ENCODE results near the gene HES3.
"Not testable (repeated sequence)": the region's sequence is repeated elsewhere in the genome, so short reads cannot be mapped to it uniquely, and the experiment has no call there.

The HES3 gene

GRCh38 chr1:6211731-6212130 is 32.2 kb upstream of the HES3 start:
- Histone ChIP-seq H3K27me3 (ENCODE audit: control insufficient read depth in 1 of 2, insufficient read depth in 1 of 2, low read length in 2 of 2) (peaks cover 0 to 16% of the 10 kb centered on the region in 2 experiments), H3K4me3 (ENCODE audit: insufficient read depth in 1 of 2, low read depth in 1 of 2, low read length in 2 of 2) (no peak overlapping the region), H3K27ac (ENCODE audit: low read length, poor library complexity, severe bottlenecking) (no peak overlapping the region), H4K8ac (ENCODE audit: low read length) (no peak overlapping the region), H2BK12ac (ENCODE audit: low read length in 2 of 2) (no peak overlapping the region), H3K14ac (ENCODE audit: low read length in 2 of 2) (no peak overlapping the region), H3K36me3 (ENCODE audit: control insufficient read depth in 1 of 2, insufficient read depth in 2 of 2, low read depth in 1 of 2, low read length in 2 of 2) (peaks cover 0 to 19% of the 10 kb centered on the region in 2 experiments), H3K23ac (ENCODE audit: low read length in 2 of 2) (no peak overlapping the region), H3K18ac (ENCODE audit: low read depth in 1 of 2, low read length in 2 of 2) (no peak overlapping the region), H2BK5ac (ENCODE audit: low read depth, low read length, poor library complexity, severe bottlenecking) (no peak overlapping the region), H2BK120ac (ENCODE audit: low read depth, low read length) (no peak overlapping the region), H2AK5ac (ENCODE audit: low read length, severe bottlenecking) (no peak overlapping the region), H2BK15ac (ENCODE audit: low read depth, poor library complexity, severe bottlenecking) (no peak overlapping the region), H3K9me3 (ENCODE audit: control insufficient read depth, low read length) (no peaks in the 10 kb centered on the region), H3K4me2 (ENCODE audit: low read length, poor library complexity, severe bottlenecking) (no peak overlapping the region), H4K91ac (ENCODE audit: low read length) (no peak overlapping the region), H3K9ac (ENCODE audit: low read length) (no peak overlapping the region), H3K4me1 (ENCODE audit: control insufficient read depth, insufficient read depth, low read depth, low read length) (peaks cover 18% of the 10 kb centered on the region), H3K79me1 (replicated peaks; ENCODE audit: low read length, poor library complexity, severe bottlenecking) (no peaks in the 10 kb centered on the region), H3K4ac (ENCODE audit: low read depth in 1 of 2, low read length in 2 of 2) (no peak overlapping the region), H2AFZ (ENCODE audit: low read depth, low read length) (no peak overlapping the region)
- WGBS, result 86% methylated on average over 15 of the region's 16 CpGs
- DNase-seq, result no peak

DNA sequence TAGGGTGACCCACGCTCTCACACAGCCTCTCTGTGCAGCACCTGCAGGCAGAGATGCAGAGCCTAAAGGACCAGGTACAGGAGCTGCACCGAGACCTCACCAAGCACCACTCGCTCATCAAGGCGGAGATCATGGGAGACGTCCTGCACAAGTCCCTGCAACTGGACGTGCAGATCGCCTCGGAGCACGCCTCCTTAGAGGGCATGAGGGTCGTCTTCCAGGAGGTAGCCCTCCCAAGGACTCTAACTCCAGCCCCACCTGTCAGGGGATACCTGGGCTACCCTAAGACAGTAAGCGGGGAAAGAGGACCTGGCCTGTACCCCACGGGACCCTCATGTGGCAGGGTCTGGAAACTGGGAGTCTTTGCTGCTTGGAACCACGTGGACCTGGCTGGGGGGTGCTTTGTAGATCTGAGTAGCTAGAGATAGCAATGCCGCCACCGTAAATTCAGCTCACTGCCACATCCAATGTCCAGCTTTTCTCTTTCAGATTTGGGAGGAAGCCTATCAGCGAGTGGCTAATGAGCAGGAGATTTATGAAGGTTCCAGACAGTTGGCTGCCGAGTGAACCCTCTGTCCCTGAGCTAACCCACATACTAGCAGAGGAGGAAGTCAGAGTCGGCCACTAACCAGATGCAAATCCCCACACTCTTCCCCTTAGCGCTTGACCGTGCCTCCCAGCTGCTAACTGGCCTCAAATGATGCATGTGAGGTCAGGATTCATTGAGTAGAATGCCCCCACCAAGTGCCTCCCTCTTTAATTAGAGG is 31.6 kb upstream of the HES3 start:
- no peak overlapping the region for H2BK120ac ChIP-seq (ENCODE audit: low read depth, low read length)
- H4K8ac ChIP-seq (ENCODE audit: low read length), result no peak overlapping the region
- H2BK5ac ChIP-seq (ENCODE audit: low read depth, low read length, poor library complexity, severe bottlenecking), result no peak overlapping the region
- H3K4ac ChIP-seq (ENCODE audit: low read depth in 1 of 2, low read length in 2 of 2), result no peak overlapping the region
- H3K4me1 ChIP-seq (ENCODE audit: control insufficient read depth, insufficient read depth, low read depth, low read length), result peaks cover 14% of the 10 kb centered on the region
- H3K79me1 ChIP-seq (replicated peaks; ENCODE audit: low read length, poor library complexity, severe bottlenecking), result no peaks in the 10 kb centered on the region
- no peak for DNase-seq
- H2BK12ac ChIP-seq (ENCODE audit: low read length in 2 of 2), result no peak overlapping the region
- no peak overlapping the region for H2AFZ ChIP-seq (ENCODE audit: low read depth, low read length)
- H3K14ac ChIP-seq (ENCODE audit: low read length in 2 of 2), result no peak overlapping the region
- H2BK15ac ChIP-seq (ENCODE audit: low read depth, poor library complexity, severe bottlenecking), result no peak overlapping the region
- H2AK5ac ChIP-seq (ENCODE audit: low read length, severe bottlenecking), result no peak overlapping the region
- H3K23ac ChIP-seq (ENCODE audit: low read length in 2 of 2), result no peak overlapping the region
- H3K9ac ChIP-seq (ENCODE audit: low read length), result no peak overlapping the region
- H3K27me3 ChIP-seq (ENCODE audit: control insufficient read depth in 1 of 2, insufficient read depth in 1 of 2, low read length in 2 of 2), result peaks cover 0 to 10% of the 10 kb centered on the region in 2 experiments
- H3K18ac ChIP-seq (ENCODE audit: low read depth in 1 of 2, low read length in 2 of 2), result no peak overlapping the region
- no peak overlapping the region for H3K4me3 ChIP-seq (ENCODE audit: insufficient read depth in 1 of 2, low read depth in 1 of 2, low read length in 2 of 2)
- WGBS, result 86% methylated on average over 17 of the region's 20 CpGs
- H3K36me3 ChIP-seq (ENCODE audit: control insufficient read depth in 1 of 2, insufficient read depth in 2 of 2, low read depth in 1 of 2, low read length in 2 of 2), result peaks cover 0 to 16% of the 10 kb centered on the region in 2 experiments
- H3K9me3 ChIP-seq (ENCODE audit: control insufficient read depth, low read length), result no peaks in the 10 kb centered on the region
- no peak overlapping the region for H3K27ac ChIP-seq (ENCODE audit: low read length, poor library complexity, severe bottlenecking)
- no peak overlapping the region for H4K91ac ChIP-seq (ENCODE audit: low read length)
- no peak overlapping the region for H3K4me2 ChIP-seq (ENCODE audit: low read length, poor library complexity, severe bottlenecking)

GRCh38 chr1:6218375-6219164 is 25.4 kb upstream of the HES3 start:
- no peak overlapping the region for H3K27ac ChIP-seq (ENCODE audit: low read length, poor library complexity, severe bottlenecking)
- no peak overlapping the region for H2BK120ac ChIP-seq (ENCODE audit: low read depth, low read length)
- peaks cover 3% of the 10 kb centered on the region for H3K79me1 ChIP-seq (replicated peaks; ENCODE audit: low read length, poor library complexity, severe bottlenecking)
- no peak overlapping the region for H4K91ac ChIP-seq (ENCODE audit: low read length)
- 91% methylated on average over 16 of the region's 16 CpGs for WGBS
- no peak overlapping the region for H3K14ac ChIP-seq (ENCODE audit: low read length in 2 of 2)
- H3K9me3 ChIP-seq (ENCODE audit: control insufficient read depth, low read length), result no peaks in the 10 kb centered on the region
- H2BK5ac ChIP-seq (ENCODE audit: low read depth, low read length, poor library complexity, severe bottlenecking), result no peak overlapping the region
- H2BK12ac ChIP-seq (ENCODE audit: low read length in 2 of 2), result no peak overlapping the region
- no peak overlapping the region for H4K8ac ChIP-seq (ENCODE audit: low read length)
- no peak overlapping the region for H2AFZ ChIP-seq (ENCODE audit: low read depth, low read length)
- no peak overlapping the region for H2AK5ac ChIP-seq (ENCODE audit: low read length, severe bottlenecking)
- no peak overlapping the region for H3K23ac ChIP-seq (ENCODE audit: low read length in 2 of 2)
- no peak overlapping the region for H3K4ac ChIP-seq (ENCODE audit: low read depth in 1 of 2, low read length in 2 of 2)
- DNase-seq, result no peak
- no peak overlapping the region for H3K4me2 ChIP-seq (ENCODE audit: low read length, poor library complexity, severe bottlenecking)
- peaks cover 11% of the 10 kb centered on the region for H3K4me1 ChIP-seq (ENCODE audit: control insufficient read depth, insufficient read depth, low read depth, low read length)
- no peak overlapping the region for H3K18ac ChIP-seq (ENCODE audit: low read depth in 1 of 2, low read length in 2 of 2)
- no peak overlapping the region for H3K9ac ChIP-seq (ENCODE audit: low read length)
- no peak overlapping the region for H3K4me3 ChIP-seq (ENCODE audit: insufficient read depth in 1 of 2, low read depth in 1 of 2, low read length in 2 of 2)
- no peak overlapping the region for H2BK15ac ChIP-seq (ENCODE audit: low read depth, poor library complexity, severe bottlenecking)
- H3K36me3 ChIP-seq (ENCODE audit: control insufficient read depth in 1 of 2, insufficient read depth in 2 of 2, low read depth in 1 of 2, low read length in 2 of 2), result peaks cover 14 to 17% of the 10 kb centered on the region in 2 experiments
- no peaks in the 10 kb centered on the region for H3K27me3 ChIP-seq (ENCODE audit: control insufficient read depth in 1 of 2, insufficient read depth in 1 of 2, low read length in 2 of 2)

DNA sequence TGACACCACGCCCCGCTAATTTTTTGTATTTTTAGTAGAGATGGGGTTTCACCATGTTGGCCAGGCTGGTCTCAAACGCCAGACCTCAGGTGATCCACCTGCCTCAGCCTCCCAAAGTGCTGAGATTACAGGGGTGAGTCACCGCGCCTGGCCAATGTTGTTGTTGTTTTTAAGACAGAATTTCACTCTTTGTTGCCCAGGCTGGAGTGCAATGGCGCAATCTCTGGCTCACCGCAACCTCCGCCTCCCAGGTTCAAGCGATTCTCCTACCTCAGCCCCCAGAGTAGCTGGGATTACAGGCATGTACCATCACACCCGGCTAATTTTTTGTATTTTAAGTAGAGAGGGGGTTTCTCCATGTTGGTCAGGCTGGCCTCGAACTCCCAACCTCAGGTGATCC is 24.3 kb upstream of the HES3 start:
- WGBS, result 94% methylated on average over 11 of the region's 11 CpGs
- not testable (repeated sequence) for DNase-seq

More for the DNA sequence above, 24.3 kb upstream of the HES3 start:
- H2BK12ac ChIP-seq (ENCODE audit: low read length in 2 of 2); H3K18ac ChIP-seq (ENCODE audit: low read depth in 1 of 2, low read length in 2 of 2); H2AFZ ChIP-seq (ENCODE audit: low read depth, low read length); H3K14ac ChIP-seq (ENCODE audit: low read length in 2 of 2); H3K23ac ChIP-seq (ENCODE audit: low read length in 2 of 2); H3K9me3 ChIP-seq (ENCODE audit: control insufficient read depth, low read length); H3K79me1 ChIP-seq (replicated peaks; ENCODE audit: low read length, poor library complexity, severe bottlenecking); H3K4me2 ChIP-seq (ENCODE audit: low read length, poor library complexity, severe bottlenecking); H4K8ac ChIP-seq (ENCODE audit: low read length); H3K27ac ChIP-seq (ENCODE audit: low read length, poor library complexity, severe bottlenecking); H2AK5ac ChIP-seq (ENCODE audit: low read length, severe bottlenecking); H4K91ac ChIP-seq (ENCODE audit: low read length); H2BK15ac ChIP-seq (ENCODE audit: low read depth, poor library complexity, severe bottlenecking); H3K27me3 ChIP-seq (ENCODE audit: control insufficient read depth in 1 of 2, insufficient read depth in 1 of 2, low read length in 2 of 2); H3K4me3 ChIP-seq (ENCODE audit: insufficient read depth in 1 of 2, low read depth in 1 of 2, low read length in 2 of 2); H3K4ac ChIP-seq (ENCODE audit: low read depth in 1 of 2, low read length in 2 of 2); H3K9ac ChIP-seq (ENCODE audit: low read length); H2BK120ac ChIP-seq (ENCODE audit: low read depth, low read length); H2BK5ac ChIP-seq (ENCODE audit: low read depth, low read length, poor library complexity, severe bottlenecking): not testable (repeated sequence)
- H3K4me1 ChIP-seq (ENCODE audit: control insufficient read depth, insufficient read depth, low read depth, low read length), result peaks cover 13% of the 10 kb centered on the region
- peaks cover 23 to 25% of the 10 kb centered on the region in 2 experiments for H3K36me3 ChIP-seq (ENCODE audit: control insufficient read depth in 1 of 2, insufficient read depth in 2 of 2, low read depth in 1 of 2, low read length in 2 of 2)
